GM23338 (cell line): ENCODE measurements around the gene CDV3. TPM values are rescaled to one million over a fixed set of nuclear protein-coding genes. Genes with fewer than 3 reads are reported as not detected.

ENCODE experiments used
- ATAC-seq: fragments of 200-7000 bp; cut with Tn5 transposase; 3 replicates; pipeline ENCODE4 v1.9.1; 2020
- DNase-seq: peaks from one replicate; pipeline ENCODE4 v3.0.0-alpha.2; 2015; ENCODE audit warnings: low spot score
- H2AFZ ChIP-seq: fragments of 200-600 bp; sonication (generic); 2 replicates; pipeline ENCODE4 v1.8.0; 2016; ENCODE audit warnings: antibody characterized with exemption, mild to moderate bottlenecking, moderate library complexity
- H3F3A ChIP-seq: fragments of 200-600 bp; sonication (generic); replicated peaks from 2 replicates; pipeline ENCODE4 v1.8.0; 2017; ENCODE audit warnings: antibody characterized with exemption, mixed run types, low read depth
- H3K27ac ChIP-seq: fragments of 200-600 bp; sonication (generic); 2 replicates; pipeline ENCODE4 v1.6.1; 2016; ENCODE audit warnings: low read depth
- H3K27me3 ChIP-seq: fragments of 200-600 bp; sonication (generic); 2 replicates; pipeline ENCODE4 v1.8.0; 2016; ENCODE audit warnings: mild to moderate bottlenecking, mixed run types, moderate library complexity; ENCODE audit not compliant: insufficient read depth
- H3K36me3 ChIP-seq: fragments of 200-600 bp; sonication (generic); 2 replicates; pipeline ENCODE4 v1.8.0; 2016; ENCODE audit warnings: mild to moderate bottlenecking; ENCODE audit not compliant: insufficient read depth
- H3K4me1 ChIP-seq: fragments of 200-600 bp; sonication (generic); 2 replicates; pipeline ENCODE4 v1.8.0; 2016; ENCODE audit warnings: mild to moderate bottlenecking, moderate library complexity; ENCODE audit not compliant: insufficient read depth
- H3K4me2 ChIP-seq: fragments of 200-600 bp; sonication (generic); 2 replicates; pipeline ENCODE4 v1.7.1; 2017; ENCODE audit warnings: mixed run types
- H3K4me3 ChIP-seq: fragments of 200-600 bp; sonication (generic); 2 replicates; pipeline ENCODE4 v1.6.1; 2016; ENCODE audit warnings: mixed run types
- H3K79me2 ChIP-seq: fragments of 200-600 bp; sonication (generic); replicated peaks from 2 replicates; pipeline ENCODE4 v1.8.0; 2017; ENCODE audit warnings: mild to moderate bottlenecking; ENCODE audit not compliant: insufficient read depth
- H3K9me2 ChIP-seq: fragments of 200-600 bp; sonication (generic); 2 replicates; pipeline ENCODE4 v1.8.0; 2017; ENCODE audit not compliant: insufficient read depth
- H4K20me1 ChIP-seq: fragments of 200-600 bp; sonication (generic); replicated peaks from 2 replicates; pipeline ENCODE4 v1.8.0; 2017; ENCODE audit warnings: mild to moderate bottlenecking; ENCODE audit not compliant: insufficient read depth
- H3K27ac Mint-ChIP-seq: 2 replicates; pipeline ENCODE4 v1.8.0; 2020; ENCODE audit warnings: inconsistent platforms, mild to moderate bottlenecking, moderate library complexity, mixed read lengths
- H3K27me3 Mint-ChIP-seq: 3 replicates; pipeline ENCODE4 v1.8.0; 2022; ENCODE audit warnings: low read depth, mild to moderate bottlenecking, moderate library complexity, mixed read lengths, inconsistent platforms; ENCODE audit not compliant: insufficient read depth, poor library complexity
- H3K36me3 Mint-ChIP-seq: 3 replicates; pipeline ENCODE4 v1.8.0; 2021; ENCODE audit warnings: low read depth, mild to moderate bottlenecking, inconsistent platforms, moderate library complexity, mixed read lengths
- H3K4me1 Mint-ChIP-seq: 3 replicates; pipeline ENCODE4 v1.8.0; 2020; ENCODE audit warnings: mild to moderate bottlenecking, inconsistent platforms, mixed read lengths
- H3K4me3 Mint-ChIP-seq: 3 replicates; pipeline ENCODE4 v1.8.0; 2021; ENCODE audit warnings: moderate library complexity, mild to moderate bottlenecking, inconsistent platforms, mixed read lengths
- H3K9me3 Mint-ChIP-seq: 3 replicates; pipeline ENCODE4 v1.8.0; 2020; ENCODE audit warnings: moderate library complexity, mild to moderate bottlenecking, inconsistent platforms, mixed read lengths
- CREB1 ChIP-seq: fragments of 250-450 bp; sonication (Bioruptor Pico); IDR thresholded peaks from 2 replicates; pipeline ENCODE4 v1.5.0; 2020; ENCODE audit warnings: low read depth, mild to moderate bottlenecking, moderate library complexity
- CTCF ChIP-seq, 2 experiments: fragments of 200-600 bp in 1 of 2; sonication (generic) in 1 of 2; conservative IDR thresholded peaks; 2 replicates each; pipeline versions ENCODE4 v1.5.1 to v1.6.1; 2016 to 2017; ENCODE audit warnings: antibody characterized with exemption in 2 of 2, low read depth in 2 of 2, mild to moderate bottlenecking in 2 of 2, moderate library complexity in 1 of 2
- ETS1 ChIP-seq: IDR thresholded peaks from 2 replicates; pipeline ENCODE4 v1.6.1; 2016; ENCODE audit warnings: antibody characterized with exemption
- EZH2 ChIP-seq: fragments of 200-600 bp; sonication (generic); IDR thresholded peaks from one replicate; pipeline ENCODE4 v1.8.0; 2017; ENCODE audit warnings: antibody characterized with exemption, mild to moderate bottlenecking, low read depth; ENCODE audit not compliant: unreplicated experiment
- EZH2phosphoT487 ChIP-seq: fragments of 200-600 bp; sonication (generic); IDR thresholded peaks from one replicate; pipeline ENCODE4 v1.8.1; 2018; ENCODE audit warnings: antibody characterized with exemption; ENCODE audit not compliant: unreplicated experiment
- JUNB ChIP-seq: IDR thresholded peaks from one replicate; pipeline ENCODE4 v1.6.1; 2016; ENCODE audit warnings: antibody characterized with exemption; ENCODE audit not compliant: unreplicated experiment
- NANOG ChIP-seq: IDR thresholded peaks from 2 replicates; pipeline ENCODE4 v1.6.1; 2016; ENCODE audit warnings: antibody characterized with exemption, borderline replicate concordance
- POLR2AphosphoS5 ChIP-seq: IDR thresholded peaks from 2 replicates; pipeline ENCODE4 v1.6.1; 2016; ENCODE audit warnings: antibody characterized with exemption, low read depth
- REST ChIP-seq: IDR thresholded peaks from one replicate; pipeline ENCODE4 v1.6.1; 2018; ENCODE audit warnings: antibody characterized with exemption; ENCODE audit not compliant: unreplicated experiment
- STAT1 ChIP-seq: IDR thresholded peaks from one replicate; pipeline ENCODE4 v1.6.1; 2016; ENCODE audit warnings: antibody characterized with exemption; ENCODE audit not compliant: unreplicated experiment
- ZNF114 ChIP-seq: fragments of 250-450 bp; sonication (Bioruptor Pico); IDR thresholded peaks from 2 replicates; pipeline ENCODE4 v1.5.0; 2020; ENCODE audit warnings: mild to moderate bottlenecking, moderate library complexity
- ZNF331 ChIP-seq: fragments of 250-450 bp; sonication (Bioruptor Pico); IDR thresholded peaks from 2 replicates; pipeline ENCODE4 v1.5.0; 2020; ENCODE audit warnings: low read depth, mild to moderate bottlenecking, moderate library complexity
- ZNF462 ChIP-seq: fragments of 250-450 bp; sonication (Bioruptor Pico); IDR thresholded peaks from 2 replicates; pipeline ENCODE4 v1.5.0; 2020; ENCODE audit warnings: mild to moderate bottlenecking, moderate library complexity
- polyA plus RNA-seq: library from polyadenylated mRNA; unstranded; fragments of >200 nt; fragmentation: Nextera tagmentation; extraction: Ambion mirVana; gene quantifications from 2 replicates; pipeline ENCODE4 v1.2.1, GENCODE V29; 2016
- total RNA-seq: library from RNA; depleted of rRNA; stranded (reverse); fragments of >200 nt; shearing (Covaris generic); gene quantifications from 2 replicates; pipeline ENCODE4 v1.2.3, GENCODE V29; 2014

The CDV3 gene
- total and polyA plus RNA-seq, 2 experiments from 2014 or later = 36.6 to 119 TPM

DNA sequence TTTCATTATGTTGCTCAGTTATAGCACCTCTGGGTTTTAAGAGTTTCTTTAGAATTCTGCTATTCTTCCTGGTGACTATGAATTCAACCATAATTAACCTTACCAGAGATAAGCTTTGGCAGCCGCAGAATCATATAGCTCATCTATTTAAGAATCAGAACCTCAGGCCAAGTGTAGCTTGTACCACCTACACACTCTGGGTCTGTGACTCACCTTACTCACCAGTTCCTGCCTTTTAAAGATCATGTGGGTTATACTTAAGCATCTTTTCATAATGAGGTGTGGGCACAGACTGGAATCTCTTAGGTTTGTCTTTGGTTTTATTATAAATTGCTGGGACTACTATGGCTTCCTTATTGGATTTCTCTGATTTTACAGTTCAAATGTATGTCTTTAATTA, 21.9 kb downstream of the CDV3 start:
- no peaks in the 10 kb centered on the region for H3K9me3 Mint-ChIP-seq
- no peak overlapping the region for H3K27ac ChIP-seq
- no peaks in the 10 kb centered on the region; the same call in 1 of the 2 replicates for H4K20me1 ChIP-seq
- no peaks in the 10 kb centered on the region for H3K27me3 ChIP-seq
- no peak overlapping the region for H3K4me3 Mint-ChIP-seq
- H3K4me2 ChIP-seq = no peak overlapping the region
- ATAC-seq (no peak), DNase-seq (no peak)
- peaks cover 7% of the 10 kb centered on the region; the same call in 1 of the 2 replicates for H3K4me1 ChIP-seq
- H3K79me2 ChIP-seq = no peaks in the 10 kb centered on the region
- no peak overlapping the region for H3K4me3 ChIP-seq
- no peaks in the 10 kb centered on the region for H3K36me3 ChIP-seq
- TF ChIP-seq EZH2 (no peak), CREB1 (no peak), JUNB (no peak), ETS1 (no peak), POLR2AphosphoS5 (no peak), ZNF114 (CRISPR knock-in tag) (no peak), ZNF462 (CRISPR knock-in tag) (no peak), ZNF331 (CRISPR knock-in tag) (no peak), CTCF (conservative IDR thresholded peaks at IDR 0.05; ENCODE audit: low read depth in 2 of 2) (no peak), REST (no peak), EZH2phosphoT487 (no peak), STAT1 (no peak), NANOG (no peak)
- H3K4me1 Mint-ChIP-seq = no peaks in the 10 kb centered on the region
- no peaks in the 10 kb centered on the region for H3K9me2 ChIP-seq
- H3K27ac Mint-ChIP-seq = no peak overlapping the region
- no peaks in the 10 kb centered on the region; the same call in 2 of the 3 replicates for H3K36me3 Mint-ChIP-seq
- no peak overlapping the region for H2AFZ ChIP-seq
- H3K27me3 Mint-ChIP-seq = peaks cover 1% of the 10 kb centered on the region
- no peaks in the 10 kb centered on the region for H3F3A ChIP-seq
